Right renal cortex interstitium (tissue), 3 donors: ENCODE results near the gene PSPH. TPM values are rescaled to one million over a fixed set of nuclear protein-coding genes. Genes with fewer than 3 reads are reported as not detected.
A peak's percentile ranks its signal among the peaks of the same experiment; 100 is the strongest.
"Not testable (repeated sequence)": the region's sequence is repeated elsewhere in the genome, so short reads cannot be mapped to it uniquely, and the experiment has no call there.

ENCODE experiments used
- DNase-seq, 3 donors: peaks; one replicate each; pipeline ENCODE4 v3.0.0-alpha.2; 2013; ENCODE audit warnings: low read depth in 3 of 3, low spot score in 2 of 3
- polyA plus RNA-seq, 3 donors: library from polyadenylated mRNA; unstranded; fragments of 120-200 nt; gene quantifications; one replicate each; pipeline ENCODE4 v1.2.1, GENCODE V29; 2013; ENCODE audit not compliant: insufficient read length in 3 of 3

PSPH gene
- polyA plus RNA-seq, 3 donors = 30.6 to 36.6 (median 34.5) TPM

- DNase-seq = peak; percentile 81 to 84 (median 82)
Measured at GRCh38 chr7:56063882-56064625, 12.8 kb upstream of the PSPH start, which contains the start of gene SUMF2. Gene SUMF2 (plus strand): TSS chr7:56064286. CDS start chr7:56064312, 26 bp downstream.

- no peak for DNase-seq
Measured at GRCh38 chr7:56063500-56063881, 12.2 kb upstream of the PSPH start.

- DNase-seq = no peak
Measured at GRCh38 chr7:56062382-56062781, 11.1 kb upstream of the PSPH start.

- no peak for DNase-seq
Measured at GRCh38 chr7:56053993-56054392, 2.7 kb upstream of the PSPH start.

GRCh38 chr7:56053379-56053778 is 2.1 kb upstream of the PSPH start:
- no peak for DNase-seq

GRCh38 chr7:56051053-56051338 is 248 bp downstream of the PSPH start:
- no peak for DNase-seq

GRCh38 chr7:56048763-56049162 is 2.5 kb downstream of the PSPH start:
- DNase-seq = not testable (repeated sequence)

GRCh38 chr7:56048245-56048644 is 3.0 kb downstream of the PSPH start:
- no peak for DNase-seq

- DNase-seq = not testable (repeated sequence)
Measured at GRCh38 chr7:56047446-56048116, 3.7 kb downstream of the PSPH start.

GRCh38 chr7:56046721-56047445 is 4.4 kb downstream of the PSPH start:
- no peak for DNase-seq

- not testable (repeated sequence) for DNase-seq
Measured at GRCh38 chr7:56045758-56046157, 5.5 kb downstream of the PSPH start.

- DNase-seq = no peak
Measured at GRCh38 chr7:56040730-56041129, 10.5 kb downstream of the PSPH start.

GRCh38 chr7:56033671-56034432 is 17.4 kb downstream of the PSPH start:
- peak in 1 of 3 donors; percentile 58 for DNase-seq

- DNase-seq = not testable (repeated sequence)
Measured at GRCh38 chr7:56032578-56032977, 18.7 kb downstream of the PSPH start.

- not testable (repeated sequence) for DNase-seq
Measured at GRCh38 chr7:56031556-56031955, 19.7 kb downstream of the PSPH start.

- no peak for DNase-seq
Measured at GRCh38 chr7:56030340-56030739, 20.9 kb downstream of the PSPH start.

GRCh38 chr7:56028942-56029630 is 22.2 kb downstream of the PSPH start:
- no peak for DNase-seq

GRCh38 chr7:56026538-56026937 is 24.7 kb downstream of the PSPH start:
- DNase-seq = no peak

GRCh38 chr7:56023500-56023899 is 27.7 kb downstream of the PSPH start:
- no peak for DNase-seq

- no peak for DNase-seq
Measured at GRCh38 chr7:56019501-56019900, 31.7 kb downstream of the PSPH start.
